Islet precursor cell (in vitro differentiated cells): ENCODE results near the gene AFF3.

ENCODE experiments used
- DNase-seq: peaks from one replicate; pipeline ENCODE4 v3.0.0-alpha.2; 2018

Gene AFF3

GRCh38 chr2:99878581-99879350, 263.6 kb downstream of the AFF3 start:
- no peak for DNase-seq

GRCh38 chr2:99877963-99878362, 264.4 kb downstream of the AFF3 start:
- DNase-seq, result no peak

- DNase-seq, result no peak
Observed at GRCh38 chr2:99876956-99877355, 265.4 kb downstream of the AFF3 start.

DNA sequence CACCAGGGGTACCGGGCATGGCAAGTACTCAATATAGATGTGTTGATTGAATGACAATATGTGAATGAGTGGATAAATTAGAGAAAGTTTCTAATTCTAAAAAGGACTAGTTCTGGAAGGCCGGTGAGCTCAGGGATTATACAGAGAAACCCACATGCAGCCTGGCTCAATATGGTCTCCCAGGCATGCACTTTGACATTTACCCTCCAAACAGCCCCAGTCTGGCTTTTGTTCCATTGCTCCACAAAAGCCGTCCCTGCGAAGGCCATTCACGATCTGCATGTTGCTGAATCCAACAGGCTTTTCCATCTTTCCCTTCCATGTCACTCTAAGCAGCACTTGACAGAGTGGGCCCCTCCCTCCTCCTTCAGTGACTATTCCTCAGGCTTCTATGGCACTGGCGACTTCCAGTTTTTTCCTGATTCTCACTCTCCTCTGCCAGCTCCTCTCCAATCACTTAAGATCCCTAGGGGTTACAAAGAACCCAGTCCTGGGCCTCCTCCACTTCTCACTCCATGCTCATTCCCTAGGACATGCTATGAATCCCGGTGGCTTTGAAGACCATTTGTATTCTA, 266.7 kb downstream of the AFF3 start:
- no peak for DNase-seq

DNA sequence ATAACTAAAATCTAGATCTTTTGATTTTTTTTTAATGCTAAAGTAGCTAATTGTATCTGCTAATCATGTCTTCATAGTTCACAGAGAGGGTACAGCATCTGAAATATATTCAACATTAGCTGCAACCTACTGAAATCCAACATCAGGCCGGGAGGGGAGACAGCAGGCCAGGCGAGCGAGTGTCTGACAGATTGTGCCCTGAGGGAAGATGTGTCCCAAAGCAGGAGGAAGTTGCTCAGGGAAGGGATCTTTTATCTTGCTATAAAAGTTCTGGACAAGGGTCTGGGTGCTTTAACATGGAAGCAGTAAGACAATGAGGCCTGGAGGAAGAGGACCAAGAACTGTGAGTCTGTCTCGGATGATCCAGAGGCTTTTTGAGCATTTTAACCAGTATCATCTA, 274.1 kb downstream of the AFF3 start:
- peak; percentile 80 for DNase-seq

DNA sequence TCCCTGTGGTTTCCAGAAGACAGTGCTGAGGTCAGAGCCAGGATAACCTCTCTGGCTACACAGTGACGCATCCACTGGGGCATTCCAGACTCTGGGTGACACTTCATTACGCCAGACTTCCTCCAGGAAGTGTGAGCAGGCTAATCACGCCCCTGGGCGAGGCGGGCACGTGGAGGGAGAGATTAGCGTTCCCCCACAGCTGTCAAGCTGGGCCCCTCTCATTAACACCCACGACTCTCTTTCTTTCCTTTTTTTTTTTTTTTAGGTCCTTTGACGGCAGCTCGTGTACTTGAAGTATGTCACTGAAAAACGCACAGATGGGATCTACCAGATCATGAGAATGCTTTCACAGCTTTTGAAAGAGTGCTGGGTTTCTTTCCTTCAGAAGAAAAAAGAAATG, 274.6 kb downstream of the AFF3 start:
- DNase-seq, result peak; percentile 84

DNA sequence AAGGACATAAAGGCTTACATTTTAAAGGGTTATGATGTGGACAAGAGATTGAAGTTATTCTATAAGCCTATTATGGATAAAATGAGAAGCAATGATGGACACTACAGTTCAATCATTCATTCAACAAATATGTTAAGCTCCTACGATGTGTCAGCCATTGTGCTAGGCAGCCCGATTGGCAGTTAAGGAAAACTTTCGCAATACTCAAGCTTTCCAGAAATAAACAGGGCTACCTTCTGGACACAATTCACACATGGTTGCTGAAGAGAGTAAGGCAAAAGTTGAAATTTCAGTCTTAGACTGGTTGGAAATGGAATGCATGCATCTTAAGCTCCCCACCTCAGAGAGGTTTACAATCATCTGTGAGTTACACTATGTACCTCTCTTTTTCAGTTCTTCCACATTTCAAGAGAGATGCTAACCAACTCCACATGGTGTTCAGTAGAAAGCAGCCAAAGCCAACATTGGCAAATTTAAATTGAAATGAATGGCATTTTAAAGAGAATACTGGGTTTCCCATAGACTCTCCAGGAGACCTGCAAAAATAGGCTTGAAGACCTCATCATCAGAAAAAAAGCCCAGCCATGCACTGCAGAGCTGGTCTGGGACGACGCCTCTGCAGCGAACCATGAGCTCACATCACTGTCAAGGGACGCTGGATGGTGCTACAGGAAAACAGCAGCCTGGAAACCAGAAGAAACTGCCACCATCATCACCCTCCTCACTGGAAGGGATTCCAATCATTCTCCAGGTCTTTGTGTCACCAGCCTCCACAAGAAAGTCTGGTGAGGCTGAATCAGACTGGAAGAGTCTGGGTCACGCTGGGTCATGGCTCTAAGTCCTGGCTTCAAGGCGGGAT, 276.3 kb downstream of the AFF3 start:
- peak; percentile 79 for DNase-seq

DNA sequence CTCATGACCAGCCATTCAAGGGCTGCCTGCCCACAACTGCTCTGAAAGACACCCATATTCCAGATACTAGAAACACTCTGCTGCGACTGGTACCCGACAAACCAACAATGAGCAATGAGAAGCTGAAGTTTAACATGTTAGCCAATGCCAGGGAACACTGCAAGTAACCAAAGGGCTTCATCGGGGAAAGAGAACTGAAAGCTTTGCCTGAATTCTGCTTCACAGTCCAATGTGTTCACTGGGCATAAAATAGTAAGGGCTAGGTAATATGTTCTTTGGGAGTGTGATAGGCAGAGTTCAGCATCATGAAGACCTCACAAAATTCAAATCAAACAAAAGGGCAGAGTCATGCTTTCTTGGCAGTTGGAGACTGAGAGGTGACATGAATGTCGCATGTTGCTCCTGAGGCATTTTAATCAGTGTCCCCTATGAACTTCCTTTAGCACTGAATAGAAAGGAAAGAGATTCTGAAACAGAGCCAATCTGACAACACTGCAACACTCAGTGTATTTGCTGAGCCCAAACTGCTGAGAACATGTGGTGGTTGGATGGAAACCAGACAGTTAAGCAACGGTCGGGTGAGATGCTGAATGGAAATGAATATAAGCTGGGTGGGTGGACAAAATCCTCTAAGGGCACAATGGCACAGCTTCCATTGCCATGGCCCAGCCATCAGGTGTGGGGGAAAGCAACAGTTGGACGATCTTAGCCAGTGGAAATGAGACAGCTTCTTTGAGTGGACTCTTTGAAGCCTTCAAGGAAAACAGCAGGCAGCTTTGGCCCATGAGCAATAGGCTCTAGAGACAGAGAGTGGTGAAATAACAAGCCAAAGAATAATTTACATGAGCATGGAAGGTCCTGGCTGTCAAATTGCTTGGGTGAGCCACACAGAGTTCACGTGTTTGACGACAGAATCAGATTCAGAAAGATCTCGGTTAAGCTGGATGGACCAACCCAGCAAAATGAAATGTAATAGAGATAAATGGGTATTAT, 277.5 kb downstream of the AFF3 start:
- DNase-seq, result no peak

- DNase-seq, result no peak
Observed at GRCh38 chr2:99863903-99864270, 278.5 kb downstream of the AFF3 start.

DNA sequence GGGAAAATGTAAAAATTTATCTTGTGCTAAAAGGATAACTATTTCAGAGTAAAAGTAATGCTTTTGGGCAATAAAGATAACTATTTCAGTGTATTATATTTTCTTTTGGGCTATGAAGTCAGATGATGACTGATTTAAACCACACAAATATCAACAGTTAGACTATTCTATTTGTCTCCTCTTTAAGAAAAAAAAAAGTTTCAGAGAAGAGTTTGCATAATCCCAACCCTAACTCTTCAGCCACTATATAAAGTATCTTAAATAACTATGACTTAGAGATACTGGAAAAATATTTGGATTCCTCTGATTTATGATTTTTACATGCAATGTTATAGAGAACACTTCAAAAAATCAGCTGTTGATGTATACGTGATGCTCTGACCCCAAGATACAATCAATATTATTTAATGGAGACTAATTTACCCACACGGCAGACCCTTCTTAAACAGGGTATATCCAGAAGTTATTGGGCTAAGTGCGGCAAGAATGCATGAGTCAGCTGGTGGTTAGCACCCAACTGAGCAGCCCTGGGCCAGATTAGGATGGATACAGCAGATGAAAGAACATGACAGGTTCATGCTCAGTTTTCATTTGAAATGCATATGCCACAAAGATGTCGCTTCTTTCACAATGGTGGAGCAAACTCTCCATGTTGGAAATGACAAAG, 279.0 kb downstream of the AFF3 start:
- no peak for DNase-seq

DNA sequence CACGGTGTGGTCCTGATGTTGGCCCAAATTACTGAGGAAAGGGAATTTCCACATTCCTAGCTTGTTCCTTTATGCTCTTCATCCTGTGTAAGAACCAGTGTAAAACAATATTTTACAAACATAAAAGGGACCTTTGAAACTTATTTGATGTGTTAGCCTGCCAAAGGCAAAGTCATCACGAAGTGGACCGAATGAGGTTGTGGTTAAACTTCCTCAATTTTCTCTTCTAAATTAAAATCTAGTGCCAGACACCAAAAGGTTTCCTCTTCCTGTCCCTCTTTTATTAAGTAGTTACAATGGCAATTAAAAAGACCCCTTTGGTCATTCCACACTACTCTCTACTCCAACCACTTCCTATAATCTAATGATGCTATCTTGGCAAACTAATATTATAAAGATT, 279.8 kb downstream of the AFF3 start:
- no peak for DNase-seq

GRCh38 chr2:99861376-99861760, 281.0 kb downstream of the AFF3 start:
- DNase-seq, result no peak

- no peak for DNase-seq
Observed at GRCh38 chr2:99860720-99861375, 281.5 kb downstream of the AFF3 start.

GRCh38 chr2:99858951-99859596, 283.3 kb downstream of the AFF3 start:
- DNase-seq, result no peak

DNA sequence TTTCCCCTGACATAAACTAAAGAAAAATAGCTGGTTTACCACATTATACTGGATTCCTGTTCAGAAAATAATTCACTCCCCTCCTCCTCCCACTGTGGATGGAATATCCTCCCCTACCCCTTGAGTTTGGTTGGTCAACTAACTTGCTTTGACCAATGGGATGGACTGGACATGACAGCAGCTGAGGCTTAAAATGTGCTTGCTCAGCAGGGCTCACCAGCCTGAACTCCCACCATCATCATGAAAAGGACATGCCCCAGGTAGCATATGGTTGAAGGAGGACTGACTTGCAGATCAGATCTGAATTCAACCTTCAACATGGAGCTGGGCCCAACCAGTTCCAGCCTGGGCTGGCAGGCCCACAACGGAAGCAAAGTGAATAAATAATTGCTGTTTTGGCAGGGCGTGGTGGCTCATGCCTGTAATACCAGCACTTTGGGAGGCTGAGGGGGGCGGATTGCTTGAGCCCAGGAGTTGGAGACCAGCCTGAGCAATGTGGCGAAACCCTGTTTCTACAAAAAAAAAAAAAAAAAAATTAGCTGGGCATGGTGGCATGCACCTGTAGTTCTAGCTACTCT, 284.4 kb downstream of the AFF3 start:
- no peak for DNase-seq

DNA sequence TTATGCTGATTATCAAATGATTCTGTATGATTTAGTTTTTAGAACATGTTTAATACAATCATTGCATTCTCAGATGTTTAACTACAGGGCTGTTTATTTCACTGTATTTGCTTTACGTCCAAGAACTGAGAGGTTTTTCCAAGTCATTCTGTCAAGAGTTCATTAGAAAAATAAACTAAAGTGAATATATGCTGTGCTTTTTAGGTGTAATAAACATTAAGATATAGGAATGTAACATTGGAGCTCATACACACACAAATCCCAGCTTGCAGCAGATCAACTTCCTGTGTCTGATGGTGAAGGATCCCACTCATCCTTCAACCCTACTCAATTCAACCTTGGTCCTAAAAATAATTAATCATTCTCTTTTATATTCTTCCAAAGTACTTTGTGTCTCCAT, 285.0 kb downstream of the AFF3 start:
- DNase-seq, result no peak

GRCh38 chr2:99856119-99856518, 286.3 kb downstream of the AFF3 start:
- DNase-seq, result no peak

GRCh38 chr2:99854236-99854852, 288.0 kb downstream of the AFF3 start:
- DNase-seq, result no peak

DNA sequence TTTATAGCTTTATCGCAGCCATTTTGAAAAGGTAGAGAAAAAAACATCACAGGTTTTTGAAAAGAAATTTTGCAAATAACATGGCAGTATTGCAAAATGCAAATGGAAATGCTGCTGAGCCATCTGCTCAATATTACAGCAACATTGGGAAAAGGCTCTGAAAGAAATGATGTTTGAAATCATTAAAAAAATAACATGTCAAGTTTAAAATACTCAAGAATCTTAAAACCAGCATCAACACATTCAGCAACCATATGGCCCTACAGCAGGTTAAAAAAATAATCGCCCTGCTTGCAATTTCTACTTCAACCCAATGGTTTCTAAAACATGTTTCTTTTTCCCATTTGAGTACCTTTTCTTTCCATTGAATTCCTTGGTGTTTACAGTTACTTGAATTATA, 289.4 kb downstream of the AFF3 start:
- DNase-seq, result no peak

DNA sequence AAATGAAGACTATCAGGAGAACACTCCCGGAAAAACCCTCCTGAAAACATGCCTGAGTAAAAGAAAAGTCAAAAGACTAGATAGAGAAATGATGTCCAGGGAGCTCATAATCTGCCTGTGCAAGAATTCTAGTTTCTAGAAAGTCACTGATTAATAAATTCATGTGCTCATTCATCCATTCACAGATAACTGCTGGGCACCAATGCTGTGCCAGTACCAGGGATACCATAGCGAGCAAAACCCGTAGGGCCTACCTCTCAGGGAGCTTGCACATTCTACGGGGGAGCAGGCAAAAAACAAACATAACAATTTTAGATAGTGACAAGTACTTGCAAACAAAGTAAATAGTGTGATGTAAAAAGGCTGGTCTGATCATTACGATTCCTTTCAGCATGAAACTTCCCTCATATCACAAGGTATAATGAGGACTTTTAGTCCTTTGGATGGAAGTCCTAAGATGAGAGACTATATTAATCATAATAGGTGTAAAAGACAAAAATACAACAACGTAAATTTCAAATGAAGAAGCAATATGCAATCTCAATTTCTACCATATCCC, 289.9 kb downstream of the AFF3 start:
- DNase-seq, result no peak
